ENCODE data around the gene RPS25.
A peak's percentile ranks its signal among the peaks of the same experiment; 100 is the strongest.
"Not testable (repeated sequence)": the region's sequence is repeated elsewhere in the genome, so short reads cannot be mapped to it uniquely, and the experiment has no call there.

The RPS25 gene

DNA sequence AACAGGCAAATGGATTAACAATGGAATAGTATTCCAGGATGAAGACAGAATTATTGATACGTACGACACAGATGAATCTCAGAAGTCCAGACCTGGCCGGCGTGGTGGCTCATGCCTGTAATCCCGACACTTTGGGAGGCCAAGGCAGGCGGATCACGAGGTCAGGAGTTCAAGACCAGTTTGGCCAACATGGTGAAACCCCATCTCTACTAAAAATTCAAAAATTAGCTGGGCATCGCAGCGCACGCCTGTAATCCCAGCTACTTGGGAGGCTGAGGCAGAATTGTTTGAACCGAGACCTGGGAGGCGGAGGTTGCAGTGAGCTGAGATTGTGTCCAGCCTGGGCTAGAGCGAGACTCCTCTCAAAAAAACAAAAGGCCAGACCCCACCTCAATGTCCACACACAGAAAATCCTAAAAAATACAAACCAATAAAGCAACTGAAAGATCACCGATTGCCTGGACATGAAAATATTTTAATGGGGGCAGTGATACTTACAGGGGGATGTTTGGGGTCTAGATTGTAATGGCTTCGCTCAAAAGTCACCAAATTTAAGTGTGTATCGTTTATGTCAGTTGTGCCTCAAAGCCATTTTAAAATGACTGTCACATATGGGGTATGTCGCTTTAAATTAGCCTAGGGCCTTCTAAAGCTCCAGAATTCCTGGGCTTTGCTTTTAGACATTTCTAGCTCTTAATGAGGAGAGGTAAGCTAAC lies 3.8 kb downstream of the RPS25 start:
- no peak for DNase-seq

DNA sequence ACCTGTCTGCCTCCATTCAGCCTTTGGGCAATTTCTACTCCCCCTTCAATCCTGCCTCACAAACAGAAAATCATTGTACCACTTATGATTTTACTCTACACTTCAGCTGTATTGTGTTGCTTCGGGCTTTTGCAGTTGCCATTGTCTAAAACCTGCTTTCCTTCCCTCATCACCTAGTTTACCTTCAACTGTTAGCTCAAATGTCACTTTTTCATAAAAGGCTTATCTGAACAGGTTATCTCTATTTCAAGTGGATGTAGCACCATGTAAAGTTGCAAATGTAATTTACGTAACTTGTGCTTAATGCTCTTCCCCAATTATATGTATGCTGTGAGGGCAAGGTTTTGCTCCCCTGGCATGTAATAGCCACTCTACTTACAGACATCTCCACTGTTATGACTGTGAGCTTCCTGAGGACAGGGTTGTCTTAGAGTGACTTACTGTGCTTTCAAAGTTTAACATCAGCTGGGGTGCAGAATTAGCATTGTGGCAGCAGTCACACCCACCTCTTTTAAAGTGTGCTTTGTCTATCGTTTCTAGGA lies 5.4 kb downstream of the RPS25 start:
- DNase-seq = no peak

DNA sequence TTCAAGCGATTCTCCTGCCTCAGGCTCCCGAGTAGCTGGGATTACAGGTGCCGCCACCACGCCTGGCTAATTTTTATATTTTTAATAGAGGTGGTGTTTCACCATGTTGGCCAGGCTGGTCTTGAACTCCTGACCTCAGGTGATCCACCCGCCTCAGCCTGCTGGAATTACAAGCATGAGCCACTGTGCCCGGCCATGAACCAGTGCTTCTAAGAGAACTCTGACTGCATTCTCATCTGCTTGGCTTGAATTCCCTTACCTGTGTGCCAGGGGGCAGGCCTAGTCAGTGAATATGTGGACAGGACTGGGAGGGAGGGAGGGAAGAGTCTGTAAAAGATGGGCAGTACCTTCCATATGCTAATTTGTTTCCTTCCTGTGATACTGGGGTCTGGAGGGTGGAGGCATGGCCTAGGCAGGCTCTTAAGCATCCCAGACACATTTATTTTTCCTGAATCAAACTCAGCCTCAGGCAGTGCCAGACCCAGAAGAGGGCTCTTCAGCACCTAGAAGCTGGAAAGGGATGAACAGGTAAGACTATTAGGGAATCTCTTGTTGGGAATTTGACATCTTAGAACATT lies 6.6 kb downstream of the RPS25 start:
- DNase-seq = no peak

DNA sequence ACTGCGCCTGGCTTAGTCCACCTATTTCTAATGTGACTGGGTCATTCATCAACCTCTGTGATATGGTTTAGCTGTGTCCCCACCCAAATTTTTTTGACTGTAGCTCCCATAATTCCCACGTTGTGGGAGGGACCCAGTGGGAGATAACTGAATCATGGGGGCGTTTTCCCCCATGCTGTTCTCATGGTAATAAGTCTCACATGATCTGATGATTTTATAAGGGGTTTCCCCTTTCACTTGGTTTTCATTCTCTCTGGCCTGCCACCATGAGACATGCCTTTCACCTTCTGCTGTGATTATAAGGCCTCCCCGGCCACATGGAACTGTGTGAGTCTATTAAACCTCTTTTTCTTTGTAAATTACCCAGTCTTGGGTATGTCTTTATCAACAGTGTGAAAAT lies 11.5 kb downstream of the RPS25 start:
- DNase-seq = no peak

DNA sequence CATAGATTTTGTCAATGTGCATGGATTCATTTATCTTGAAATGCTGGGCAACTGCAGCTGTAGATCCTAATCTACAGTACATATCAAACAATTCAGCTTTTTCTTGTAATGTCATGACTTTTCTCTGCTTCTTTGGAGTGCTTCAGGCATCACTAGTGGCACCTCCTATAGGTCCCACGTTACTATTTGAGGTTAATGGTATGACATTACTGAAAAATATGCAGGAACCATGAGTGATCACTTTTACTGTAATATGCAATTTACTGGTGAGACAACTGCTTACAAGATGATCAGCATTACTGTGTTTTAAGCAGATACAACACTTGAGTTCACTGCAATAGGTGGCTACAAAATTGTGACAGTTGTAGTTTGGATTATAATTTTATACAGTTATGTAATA lies 17.2 kb downstream of the RPS25 start:
- DNase-seq = no peak

DNA sequence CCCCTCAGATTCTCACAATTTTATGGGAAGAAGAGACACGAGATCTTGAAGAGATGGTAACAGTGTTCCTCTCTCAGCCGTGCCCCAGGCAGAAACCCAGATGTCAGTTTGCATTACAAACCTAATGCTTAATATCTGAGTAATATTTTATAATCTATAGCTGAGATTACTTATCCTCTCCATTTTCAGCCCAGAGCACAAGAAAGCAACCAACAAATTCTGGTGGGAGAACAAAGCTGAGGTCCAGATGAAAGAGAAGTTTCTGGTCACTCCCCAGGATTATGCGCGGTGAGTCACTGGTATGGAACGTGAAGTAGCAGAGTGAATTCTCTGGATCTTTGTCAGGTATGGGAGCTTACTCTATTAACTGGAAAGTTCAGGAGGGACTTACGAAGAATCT lies 19.3 kb downstream of the RPS25 start:
- DNase-seq = no peak

DNA sequence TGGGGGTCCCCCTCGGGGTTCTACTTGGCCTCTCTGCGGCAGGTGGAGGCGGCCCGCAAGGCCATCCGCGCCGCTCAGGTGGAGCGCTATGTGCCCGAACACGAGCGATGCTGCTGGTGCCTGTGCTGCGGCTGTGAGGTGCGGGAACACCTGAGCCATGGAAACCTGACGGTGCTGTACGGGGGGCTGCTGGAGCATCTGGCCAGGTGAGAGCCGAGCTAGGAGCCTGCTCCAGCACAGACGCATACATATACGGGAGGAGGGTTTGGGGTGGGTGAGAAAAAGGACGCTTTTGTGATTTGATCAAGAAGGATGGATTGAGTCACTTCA lies 19.8 kb downstream of the RPS25 start:
- no peak for DNase-seq

DNA sequence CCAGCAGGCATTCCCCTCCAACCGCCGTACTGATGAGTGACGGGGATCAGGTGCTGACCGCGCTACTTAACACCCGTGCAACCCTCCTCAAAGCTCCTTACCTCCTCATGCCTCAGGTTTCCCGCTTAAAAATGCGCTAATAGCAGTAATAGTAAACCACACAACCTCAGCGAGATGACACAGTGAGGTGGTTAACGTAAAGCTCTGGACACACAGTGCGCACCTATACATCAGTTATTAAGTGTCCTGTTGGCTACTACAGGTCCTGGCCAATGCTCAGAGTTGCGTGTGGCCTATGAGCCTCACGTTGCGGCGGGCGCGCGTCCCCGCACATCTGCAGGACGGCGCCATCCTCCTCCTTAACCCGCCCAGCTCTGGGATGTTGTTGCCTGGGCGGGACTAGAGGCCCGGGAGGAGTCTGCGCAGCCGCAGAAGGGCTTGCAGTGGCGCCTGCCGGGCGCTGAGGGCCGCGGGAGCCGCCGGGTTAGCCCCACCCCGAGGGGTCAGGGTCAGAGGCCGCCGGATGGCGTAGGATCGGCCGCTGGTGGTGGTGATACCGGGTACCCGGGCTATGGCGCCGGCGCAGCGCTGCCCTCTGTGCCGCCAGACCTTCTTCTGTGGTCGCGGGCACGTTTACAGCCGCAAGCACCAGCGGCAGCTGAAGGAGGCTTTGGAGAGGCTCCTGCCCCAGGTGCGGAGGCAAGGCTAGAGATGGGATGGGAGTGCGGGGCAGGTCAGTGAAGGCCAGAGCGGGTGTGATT lies 20.3 kb downstream of the RPS25 start, which contains the start of gene CENATAC:
TSS of gene CENATAC (plus strand) at position 512 of the 761 bp plus-strand sequence. CDS start at position 572, 60 bp downstream.
- DNase-seq = peak; percentile 94

DNA sequence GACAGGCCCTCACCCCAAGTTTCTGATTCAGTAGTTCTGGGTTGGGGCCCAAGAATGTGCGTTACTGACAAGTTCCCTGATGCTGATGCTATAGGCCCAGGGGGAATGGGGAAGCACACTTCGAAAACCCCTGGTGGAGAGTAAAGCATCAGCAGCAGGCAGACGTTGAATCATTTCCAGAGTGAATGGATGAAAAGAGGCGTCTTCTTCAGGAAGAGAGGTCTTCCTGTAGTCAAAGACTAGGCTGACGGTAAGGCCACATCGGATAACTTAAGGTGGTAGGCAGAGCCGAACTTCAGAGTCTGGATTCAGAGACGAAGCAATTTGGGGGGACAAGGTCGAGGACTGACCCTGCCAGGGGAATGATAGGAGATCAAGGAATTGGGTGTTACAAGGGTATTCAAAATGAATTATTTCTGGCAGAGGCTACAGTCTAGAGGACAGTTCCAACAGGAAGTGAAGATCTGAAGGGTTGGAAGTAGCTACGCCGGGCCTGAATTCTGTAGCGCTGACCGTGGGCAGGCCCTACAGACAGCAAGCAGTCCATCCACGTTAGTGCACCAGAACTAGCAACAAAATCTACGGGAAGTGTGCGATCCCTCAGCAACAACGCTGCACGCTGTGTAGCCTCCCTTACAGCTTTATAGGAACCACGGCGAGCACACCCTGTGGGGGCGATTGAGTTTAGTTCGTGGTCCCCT lies 21.1 kb downstream of the RPS25 start:
- peak; percentile 38 for DNase-seq

DNA sequence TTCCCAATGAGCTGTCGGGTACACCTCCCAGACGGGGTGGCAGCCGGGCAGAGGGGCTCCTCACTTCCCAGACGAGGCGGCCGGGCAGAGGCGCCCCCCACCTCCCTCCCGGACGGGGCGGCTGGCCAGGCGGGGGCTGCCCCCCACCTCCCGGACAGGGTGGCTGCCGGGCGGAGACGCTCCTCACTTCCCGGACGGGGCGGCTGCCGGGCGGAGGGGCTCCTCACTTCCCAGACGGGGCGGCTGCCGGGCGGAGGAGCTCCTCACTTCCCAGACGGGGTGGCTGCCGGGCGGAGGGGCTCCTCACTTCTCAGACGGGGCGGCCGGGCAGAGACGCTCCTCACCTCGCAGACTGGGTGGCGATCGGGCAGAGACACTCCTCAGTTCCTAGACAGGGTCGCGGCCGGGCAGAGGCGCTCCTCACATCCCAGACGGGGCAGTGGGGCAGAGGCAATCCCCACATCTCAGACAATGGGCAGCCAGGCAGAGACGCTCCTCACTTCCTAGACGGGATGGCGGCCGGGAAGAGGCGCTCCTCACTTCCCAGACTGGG lies 26.6 kb downstream of the RPS25 start:
- DNase-seq = not testable (repeated sequence)

DNA sequence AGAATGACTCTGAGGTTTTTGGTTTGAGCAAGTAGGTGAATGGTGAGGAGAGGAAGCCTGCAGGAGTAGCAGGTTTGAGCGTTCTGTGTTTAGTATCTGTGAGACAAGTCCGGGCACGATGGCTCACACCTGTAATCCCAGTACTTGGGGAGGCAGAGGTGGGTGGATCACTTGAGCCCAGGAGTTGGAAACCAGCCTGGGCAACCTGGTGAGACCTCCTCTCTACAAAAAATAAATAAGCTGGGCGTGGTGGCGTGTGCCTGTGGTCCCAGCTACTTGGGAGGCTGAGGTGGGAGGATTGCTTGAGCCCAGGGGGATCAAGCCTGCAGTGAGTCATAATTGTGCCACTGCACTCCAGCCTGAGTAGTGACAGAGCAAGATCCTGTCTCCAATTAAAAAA lies 29.9 kb downstream of the RPS25 start:
- DNase-seq = no peak

DNA sequence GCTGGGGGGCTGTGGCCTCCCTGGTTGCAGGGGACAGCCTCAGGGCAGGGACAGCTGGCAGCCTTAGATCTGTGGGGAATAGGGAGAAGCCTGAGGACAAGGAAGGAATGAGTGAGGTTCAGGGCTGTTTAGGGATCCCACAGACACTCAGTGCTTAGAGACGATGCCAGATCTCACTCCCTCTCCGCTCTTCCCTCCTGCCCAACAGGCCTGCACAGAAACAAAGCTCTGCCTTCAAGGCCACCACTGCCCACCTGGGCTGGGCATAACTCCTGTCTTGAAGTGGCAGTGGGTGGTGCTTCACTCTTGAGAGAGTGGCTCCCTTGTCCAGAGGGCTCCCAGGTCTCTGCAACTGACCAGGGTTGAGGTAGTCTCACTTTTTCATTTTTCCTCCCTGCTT lies 33.3 kb downstream of the RPS25 start:
- no peak for DNase-seq

DNA sequence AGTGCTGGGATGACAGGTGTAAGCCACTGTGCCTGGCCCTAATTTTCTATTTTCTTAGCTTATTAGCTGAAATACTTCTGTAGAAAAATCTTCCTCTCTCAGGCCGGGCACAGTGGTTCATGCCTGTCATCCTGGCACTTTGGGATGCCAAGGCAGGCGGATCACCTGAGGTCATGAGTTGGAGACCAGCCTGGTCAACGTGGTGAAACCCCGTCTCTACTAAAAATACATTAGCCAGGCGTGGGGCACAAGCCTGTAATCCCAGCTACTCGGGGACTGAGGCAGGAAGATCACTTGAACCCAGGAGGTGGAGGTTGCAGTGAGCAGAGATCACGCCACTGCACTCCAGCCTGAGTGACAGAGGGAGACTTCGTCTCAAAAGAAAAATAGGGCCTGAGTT lies 33.8 kb downstream of the RPS25 start:
- DNase-seq = not testable (repeated sequence)

DNA sequence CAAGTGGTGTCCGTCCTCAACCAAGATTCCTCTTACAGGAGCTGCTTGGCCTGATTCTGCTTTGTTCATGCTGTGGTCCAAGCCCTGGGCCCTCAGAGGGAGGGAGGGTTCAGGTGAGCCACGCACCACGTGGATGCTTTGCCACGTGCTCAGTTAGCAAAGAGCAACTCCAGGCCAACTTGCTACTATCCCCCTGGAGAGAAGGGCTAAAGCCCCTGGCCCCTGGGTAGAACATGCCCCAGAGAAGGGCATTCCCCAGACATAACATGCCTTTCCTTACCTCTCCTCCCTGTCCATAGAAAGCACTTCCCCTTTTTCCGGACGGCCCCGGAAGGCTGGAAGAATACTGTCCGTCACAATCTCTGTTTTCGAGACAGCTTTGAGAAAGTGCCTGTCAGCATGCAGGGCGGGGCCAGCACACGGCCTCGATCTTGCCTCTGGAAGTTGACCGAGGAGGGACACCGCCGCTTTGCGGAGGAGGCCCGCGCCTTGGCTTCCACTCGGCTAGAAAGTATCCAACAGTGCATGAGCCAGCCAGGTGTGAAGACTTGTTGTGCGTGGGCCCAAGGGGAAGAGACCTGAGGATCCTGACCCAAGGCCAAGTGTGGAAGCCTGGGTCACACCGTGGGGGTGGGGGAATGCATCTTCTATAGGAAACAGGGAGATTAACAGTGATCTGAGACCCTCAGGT lies 37.8 kb downstream of the RPS25 start:
- no peak for DNase-seq

DNA sequence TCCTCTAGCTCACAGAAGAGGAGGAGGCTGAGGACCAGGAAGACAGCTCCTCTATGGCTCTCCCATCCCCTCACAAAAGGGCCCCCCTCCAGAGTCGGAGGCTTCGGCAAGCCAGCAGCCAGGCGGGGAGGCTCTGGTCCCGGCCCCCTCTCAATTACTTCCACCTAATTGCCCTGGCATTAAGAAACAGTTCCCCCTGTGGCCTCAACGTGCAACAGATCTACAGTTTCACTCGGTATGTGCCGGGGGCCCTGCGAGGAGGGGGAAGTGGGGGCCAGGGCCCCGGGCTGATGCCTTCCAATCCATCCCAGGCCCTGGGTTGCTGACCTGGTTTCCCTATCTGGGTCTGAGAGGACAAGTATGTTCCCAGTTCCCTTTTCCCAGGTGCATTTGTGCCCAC lies 38.7 kb downstream of the RPS25 start:
- DNase-seq = peak; percentile 30

DNA sequence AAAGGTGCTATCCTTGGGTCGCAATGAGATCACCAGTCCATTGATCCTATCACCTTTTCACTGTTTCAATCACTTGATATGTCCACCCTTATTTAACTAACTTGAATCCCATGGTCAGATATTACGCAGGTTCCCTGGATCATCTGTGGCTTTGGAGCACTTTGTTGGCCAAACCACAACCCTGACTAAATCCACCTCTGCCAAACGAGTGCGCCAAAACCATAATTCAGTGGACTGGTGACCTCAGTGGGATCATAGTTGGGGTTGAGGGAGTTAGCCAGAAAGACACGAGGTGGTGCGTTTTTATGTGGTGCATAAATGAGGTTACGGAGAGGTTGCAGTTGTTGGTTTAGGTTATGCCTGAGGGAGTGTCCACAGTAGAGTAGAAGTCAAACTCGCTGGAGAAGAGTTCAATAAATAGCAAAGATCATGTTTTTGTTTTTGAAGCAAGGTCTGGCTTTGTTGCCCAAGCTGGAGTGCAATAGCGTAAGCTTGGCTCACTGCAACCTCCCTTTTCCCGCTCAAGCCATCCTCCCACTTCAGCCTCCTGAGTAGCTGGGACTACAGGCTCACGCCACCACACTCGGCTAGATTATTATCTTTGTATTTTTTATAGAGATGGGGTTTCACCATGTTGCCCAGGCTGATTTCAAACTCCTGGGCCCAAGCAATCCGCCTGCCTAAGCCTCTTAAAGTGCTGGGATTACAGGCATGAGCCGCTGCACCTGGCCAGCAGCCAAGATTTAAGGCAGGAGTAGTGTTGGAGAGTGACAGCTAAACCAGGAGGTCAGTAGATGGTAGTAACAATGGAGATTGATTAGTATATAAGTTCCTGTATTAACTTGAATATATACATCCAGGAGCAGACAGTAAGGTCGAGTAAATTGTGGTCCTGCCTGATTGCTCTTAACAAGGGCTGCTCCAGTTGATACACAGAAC lies 42.1 kb downstream of the RPS25 start:
- peak; percentile 96 for DNase-seq

DNA sequence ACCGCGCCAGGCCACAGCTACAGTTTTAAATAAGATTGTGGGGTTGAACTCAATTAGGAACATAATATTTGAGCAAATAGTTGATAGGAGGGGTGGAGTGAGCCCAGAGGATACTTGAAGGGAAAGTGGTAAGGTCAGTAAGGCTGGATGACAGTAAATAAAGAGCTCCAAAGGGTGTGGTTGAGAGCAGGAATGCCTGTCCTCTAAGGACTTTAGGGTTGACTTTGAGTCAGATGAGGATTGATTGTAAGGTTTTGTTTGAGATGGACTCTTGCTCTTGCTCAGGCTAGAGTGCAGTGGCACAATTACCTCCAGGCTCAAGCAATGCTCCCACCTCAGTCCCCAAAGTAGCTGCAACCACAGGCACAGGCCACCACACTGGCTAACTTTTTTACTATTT lies 44.2 kb downstream of the RPS25 start:
- no peak for DNase-seq

DNA sequence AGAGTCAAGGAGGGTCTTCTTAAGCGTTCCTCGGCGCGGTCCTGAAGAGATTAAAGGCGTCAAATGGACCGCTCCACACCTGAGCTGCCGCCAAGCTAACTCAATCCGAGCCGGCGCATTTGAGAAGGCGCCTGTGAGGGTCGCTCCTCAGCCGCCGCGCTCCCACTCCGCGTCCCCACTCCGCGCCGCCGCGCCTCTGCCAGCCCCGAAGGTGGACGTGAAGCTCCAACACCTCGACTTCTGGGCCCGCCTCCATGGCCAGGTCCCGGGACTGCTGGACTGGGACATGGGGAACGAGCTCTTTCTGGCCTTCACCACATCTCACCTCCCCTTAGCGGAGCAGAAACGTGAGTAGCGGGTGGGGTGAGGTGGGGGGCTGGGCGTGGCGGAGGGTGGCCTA lies 46.5 kb downstream of the RPS25 start, which contains the start of gene FOXR1:
TSS of gene FOXR1 (plus strand) at position 116 of the 400 bp plus-strand sequence. CDS start at position 287, 171 bp downstream.
- DNase-seq = no peak

DNA sequence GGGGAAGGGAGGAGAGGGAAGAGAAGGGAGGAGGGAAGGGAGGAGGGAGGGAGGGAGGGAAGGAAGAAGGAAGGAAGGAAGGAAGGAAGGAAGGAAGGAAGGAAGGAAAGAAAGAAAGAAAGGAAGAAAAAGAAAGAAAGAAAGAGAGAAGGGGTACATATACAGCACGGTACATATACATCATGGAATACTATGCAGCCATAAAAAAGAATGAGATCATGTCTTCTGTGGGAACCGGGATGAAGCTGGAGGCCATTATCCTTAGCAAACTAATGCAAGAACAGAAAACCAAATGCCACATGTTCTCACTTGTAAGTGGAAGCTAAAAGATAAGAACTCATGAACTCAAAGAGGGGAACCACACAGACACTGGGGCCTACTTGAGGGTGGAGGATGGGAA lies 48.6 kb downstream of the RPS25 start:
- DNase-seq = not testable (repeated sequence)
